HepG2 (cell line): ENCODE data around the gene COPS8. TPM values are rescaled to one million over a fixed set of nuclear protein-coding genes. Genes with fewer than 3 reads are reported as not detected.

ENCODE experiments used
- AHDC1 ChIP-seq: sonication (generic); formaldehyde crosslinking; IDR thresholded peaks from 2 replicates; pipeline ENCODE4 v1.5.1; 2020; ENCODE audit warnings: mild to moderate bottlenecking, missing genetic modification reagents, borderline replicate concordance
- EHMT2 ChIP-seq: fragments of 200-600 bp; sonication (generic); IDR thresholded peaks from 2 replicates; pipeline ENCODE4 v1.7.0; 2017; ENCODE audit warnings: antibody characterized with exemption, low read depth, low read length, borderline replicate concordance
- FOXO1 ChIP-seq: sonication (generic); formaldehyde crosslinking; IDR thresholded peaks from 2 replicates; pipeline ENCODE4 v1.4.0; 2020; ENCODE audit warnings: missing genetic modification reagents
- KLF12 ChIP-seq: sonication (generic); formaldehyde crosslinking; IDR thresholded peaks from 2 replicates; pipeline ENCODE4 v1.4.0; 2020; ENCODE audit warnings: missing genetic modification reagents, borderline replicate concordance
- SRSF4 ChIP-seq: fragments of 200-400 bp; formaldehyde crosslinking; IDR thresholded peaks from one replicate; pipeline ENCODE4 v1.6.1; 2018; ENCODE audit warnings: mild to moderate bottlenecking, low read depth, low read length, moderate library complexity; ENCODE audit not compliant: poor library complexity, severe bottlenecking
- ZFAT ChIP-seq: sonication (generic); formaldehyde crosslinking; conservative IDR thresholded peaks from 2 replicates; pipeline ENCODE4 v1.8.1; 2023; ENCODE audit warnings: missing genetic modification reagents, inconsistent platforms
- ZNF318 ChIP-seq: sonication (generic); formaldehyde crosslinking; IDR thresholded peaks from 2 replicates; pipeline ENCODE4 v1.4.0; 2020; ENCODE audit warnings: mild to moderate bottlenecking, missing genetic modification reagents
- ZNF678 ChIP-seq: sonication (generic); formaldehyde crosslinking; IDR thresholded peaks from 2 replicates; pipeline ENCODE4 v1.4.0; 2020; ENCODE audit warnings: mild to moderate bottlenecking, missing genetic modification reagents
- ZNF777 ChIP-seq: sonication (generic); formaldehyde crosslinking; IDR thresholded peaks from 2 replicates; pipeline ENCODE4 v1.4.0; 2020; ENCODE audit warnings: missing genetic modification reagents
- ZNF781 ChIP-seq: sonication (generic); formaldehyde crosslinking; IDR thresholded peaks from 2 replicates; pipeline ENCODE4 v1.5.1; 2020; ENCODE audit warnings: borderline replicate concordance, mild to moderate bottlenecking, missing genetic modification reagents; ENCODE audit errors: not compliant biosample characterization
- polyA plus RNA-seq, 8 experiments: library from polyadenylated mRNA; depleted of rRNA in 3 of 8; stranded (reverse) in 7 of 8; unstranded in 1 of 8; fragments of >200 nt; fragmentation: Illumina TruSeq in 4 of 8; extraction: Trizol in 4 of 8; gene quantifications; 2 replicates each; pipeline versions ENCODE4 v1.2.1 to v1.2.3, GENCODE V29; 2011 to 2016; ENCODE audit warnings: low read depth in 4 of 8, missing spikeins in 1 of 8, mixed read lengths in 1 of 8; ENCODE audit not compliant: insufficient read depth in 1 of 8
- total RNA-seq, 5 experiments: library from RNA; depleted of rRNA; stranded (reverse); fragments of >200 nt; fragmentation: Illumina TruSeq; extraction: Trizol; gene quantifications; 2 replicates each; pipeline ENCODE4 v1.2.3, GENCODE V29; 2016; ENCODE audit warnings: low read depth in 1 of 5
- TF ChIP-seq, protein P1 (sequence below): sonication (generic); formaldehyde crosslinking; IDR thresholded peaks from 2 replicates; pipeline ENCODE4 v1.4.0; 2020; ENCODE audit warnings: missing genetic modification reagents, borderline replicate concordance

Gene COPS8
- total and polyA plus RNA-seq, 2 of the 13 experiments (the other 11 are each of a cell fraction or from before 2014, with no cell fraction given), result 86.3 to 96.6 TPM

- no peak for TF ChIP-seq ZNF318 (CRISPR knock-in tag)
- no peak for TF ChIP-seq ZNF678 (CRISPR knock-in tag)
- no peak for TF ChIP-seq SRSF4
- TF ChIP-seq ZFAT (CRISPR knock-in tag), result no peak
- TF ChIP-seq KLF12 (CRISPR knock-in tag), result no peak
- peak; percentile 35; the same call in 1 of the 2 replicates for TF ChIP-seq FOXO1 (CRISPR knock-in tag)
- peak; percentile 92 for TF ChIP-seq AHDC1 (CRISPR knock-in tag)
- TF ChIP-seq EHMT2, result peak; percentile 96
- TF ChIP-seq ZNF781 (CRISPR knock-in tag), result no peak
- TF ChIP-seq, protein P1, sequence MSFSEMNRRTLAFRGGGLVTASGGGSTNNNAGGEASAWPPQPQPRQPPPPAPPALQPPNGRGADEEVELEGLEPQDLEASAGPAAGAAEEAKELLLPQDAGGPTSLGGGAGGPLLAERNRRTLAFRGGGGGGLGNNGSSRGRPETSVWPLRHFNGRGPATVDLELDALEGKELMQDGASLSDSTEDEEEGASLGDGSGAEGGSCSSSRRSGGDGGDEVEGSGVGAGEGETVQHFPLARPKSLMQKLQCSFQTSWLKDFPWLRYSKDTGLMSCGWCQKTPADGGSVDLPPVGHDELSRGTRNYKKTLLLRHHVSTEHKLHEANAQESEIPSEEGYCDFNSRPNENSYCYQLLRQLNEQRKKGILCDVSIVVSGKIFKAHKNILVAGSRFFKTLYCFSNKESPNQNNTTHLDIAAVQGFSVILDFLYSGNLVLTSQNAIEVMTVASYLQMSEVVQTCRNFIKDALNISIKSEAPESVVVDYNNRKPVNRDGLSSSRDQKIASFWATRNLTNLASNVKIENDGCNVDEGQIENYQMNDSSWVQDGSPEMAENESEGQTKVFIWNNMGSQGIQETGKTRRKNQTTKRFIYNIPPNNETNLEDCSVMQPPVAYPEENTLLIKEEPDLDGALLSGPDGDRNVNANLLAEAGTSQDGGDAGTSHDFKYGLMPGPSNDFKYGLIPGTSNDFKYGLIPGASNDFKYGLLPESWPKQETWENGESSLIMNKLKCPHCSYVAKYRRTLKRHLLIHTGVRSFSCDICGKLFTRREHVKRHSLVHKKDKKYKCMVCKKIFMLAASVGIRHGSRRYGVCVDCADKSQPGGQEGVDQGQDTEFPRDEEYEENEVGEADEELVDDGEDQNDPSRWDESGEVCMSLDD, result no peak
- TF ChIP-seq ZNF777 (CRISPR knock-in tag), result no peak
Observed at GRCh38 chr2:237075749-237076599, 9.7 kb upstream of the COPS8 start (continued).
